ENCODE data around the gene RNF187. TPM values are rescaled to one million over a fixed set of nuclear protein-coding genes. Genes with fewer than 3 reads are reported as not detected.

The RNF187 gene
- total RNA-seq, 4 donors from 2014 or later: 20.8 to 26.5 (median 23.5) TPM

- no peak for DNase-seq (ENCODE audit: low spot score)
- no peak for ATAC-seq (ENCODE audit: low FRiP score)
- TF ChIP-seq CTCF (IDR thresholded peaks at IDR 0.05): no peak
These were observed 28.1 kb downstream of the RNF187 start for GRCh38 chr1:228515200-228515834.

- ATAC-seq (ENCODE audit: low FRiP score): no peak
- no peak for TF ChIP-seq CTCF (IDR thresholded peaks at IDR 0.05)
- no peak for DNase-seq (ENCODE audit: low spot score)
These were observed 30.5 kb downstream of the RNF187 start for GRCh38 chr1:228517655-228518054.

GRCh38 chr1:228527596-228527995, 40.4 kb downstream of the RNF187 start:
- no peak for ATAC-seq (ENCODE audit: low FRiP score)
- no peak for TF ChIP-seq CTCF (IDR thresholded peaks at IDR 0.05)

GRCh38 chr1:228528612-228529011, 41.4 kb downstream of the RNF187 start:
- no peak for TF ChIP-seq CTCF (IDR thresholded peaks at IDR 0.05)
- DNase-seq (ENCODE audit: low spot score) (no peak), ATAC-seq (ENCODE audit: low FRiP score) (no peak)

More at GRCh38 chr1:228527596-228527995, 40.4 kb downstream of the RNF187 start:
- DNase-seq (ENCODE audit: low spot score): no peak

- TF ChIP-seq CTCF (IDR thresholded peaks at IDR 0.05): no peak
- no peak for ATAC-seq (ENCODE audit: low FRiP score)
- no peak for DNase-seq (ENCODE audit: low spot score)
These were observed 43.0 kb downstream of the RNF187 start for GRCh38 chr1:228530086-228530758.

GRCh38 chr1:228530951-228531731, 44.0 kb downstream of the RNF187 start:
- ATAC-seq (ENCODE audit: low FRiP score) (no peak), DNase-seq (ENCODE audit: low spot score) (no peak)
- TF ChIP-seq CTCF (IDR thresholded peaks at IDR 0.05): no peak
